Measurements from ENCODE around the gene DEFB113. TPM values are rescaled to one million over a fixed set of nuclear protein-coding genes. Genes with fewer than 3 reads are reported as not detected.

DEFB113 gene
- total RNA-seq, 1 experiment from 2014 or later = not detected

GRCh38 chr6:49939993-49940498 lies 29.4 kb downstream of the DEFB113 start:
- Histone ChIP-seq H3K9ac (ENCODE audit: low read length) (no peak overlapping the region), H3K9me3 (ENCODE audit: control insufficient read depth in 1 of 2, insufficient read depth in 1 of 2, low read depth in 1 of 2, low read length in 2 of 2) (no peaks in the 10 kb centered on the region), H4K20me1 (ENCODE audit: insufficient read depth) (no peaks in the 10 kb centered on the region), H3K4me2 (ENCODE audit: low read length) (no peak overlapping the region), H2AFZ (ENCODE audit: low read depth, low read length, poor library complexity, severe bottlenecking) (no peak overlapping the region), H3K27me3 (ENCODE audit: insufficient read depth, low read length) (no peaks in the 10 kb centered on the region), H3K79me2 (ENCODE audit: insufficient read depth, low read length) (no peaks in the 10 kb centered on the region), H3K36me3 (ENCODE audit: control insufficient read depth in 1 of 2, insufficient read depth in 2 of 2, low read length in 2 of 2) (no peaks in the 10 kb centered on the region), H3K9me2 (ENCODE audit: insufficient read depth) (no peaks in the 10 kb centered on the region), H3K27ac (ENCODE audit: low read depth, low read length) (no peak overlapping the region), H3K4me3 (replicated peaks in 1 of 2; ENCODE audit: low read depth in 1 of 2, low read length in 2 of 2) (no peak overlapping the region), H3K4me1 (ENCODE audit: control insufficient read depth in 1 of 2, insufficient read depth in 2 of 2, low read length in 2 of 2) (no peaks in the 10 kb centered on the region)
- ATAC-seq (no peak), DNase-seq (ENCODE audit: low read depth, low spot score) (no peak)
- CTCF ChIA-PET = no interaction called here
- intact Hi-C loops (cut with micrococcal nuclease) = no loop called here
- BruUV-seq (replicated peaks) = no TSS peak
- TF ChIP-seq YY1 (IDR thresholded peaks at IDR 0.05; ENCODE audit: extremely low read depth, insufficient replicate concordance, low read depth, low read length) (no peak), RAD21 (IDR thresholded peaks at IDR 0.05; ENCODE audit: low read depth) (no peak), MAX (IDR thresholded peaks at IDR 0.05) (no peak), POLR2AphosphoS5 (IDR thresholded peaks at IDR 0.05; ENCODE audit: low read depth, low read length) (no peak), SRF (IDR thresholded peaks at IDR 0.05; ENCODE audit: low read depth) (no peak)
- RAD21 ChIA-PET (ENCODE audit: low non-redundant PET in 1 of 2, low total read pairs in 2 of 2, uncharacterized antibody in 2 of 2, unreplicated experiment in 2 of 2) = no interaction called here
- POLR2A ChIA-PET = no interaction called here

- ATAC-seq = no peak
- POLR2A ChIA-PET = no interaction called here
Measured at GRCh38 chr6:49937811-49938210, 31.6 kb downstream of the DEFB113 start.

More at GRCh38 chr6:49937811-49938210, 31.6 kb downstream of the DEFB113 start:
- Histone ChIP-seq H3K27me3 (ENCODE audit: insufficient read depth, low read length) (no peaks in the 10 kb centered on the region), H3K9me2 (ENCODE audit: insufficient read depth) (no peaks in the 10 kb centered on the region), H4K20me1 (ENCODE audit: insufficient read depth) (no peaks in the 10 kb centered on the region), H3K79me2 (ENCODE audit: insufficient read depth, low read length) (no peaks in the 10 kb centered on the region), H3K4me3 (replicated peaks in 1 of 2; ENCODE audit: low read depth in 1 of 2, low read length in 2 of 2) (no peak overlapping the region), H3K4me2 (ENCODE audit: low read length) (no peak overlapping the region), H2AFZ (ENCODE audit: low read depth, low read length, poor library complexity, severe bottlenecking) (no peak overlapping the region), H3K36me3 (ENCODE audit: control insufficient read depth in 1 of 2, insufficient read depth in 2 of 2, low read length in 2 of 2) (no peaks in the 10 kb centered on the region), H3K4me1 (ENCODE audit: control insufficient read depth in 1 of 2, insufficient read depth in 2 of 2, low read length in 2 of 2) (no peaks in the 10 kb centered on the region), H3K9me3 (ENCODE audit: control insufficient read depth in 1 of 2, insufficient read depth in 1 of 2, low read depth in 1 of 2, low read length in 2 of 2) (no peaks in the 10 kb centered on the region), H3K27ac (ENCODE audit: low read depth, low read length) (no peak overlapping the region), H3K9ac (ENCODE audit: low read length) (no peak overlapping the region)
- RAD21 ChIA-PET (ENCODE audit: low non-redundant PET in 1 of 2, low total read pairs in 2 of 2, uncharacterized antibody in 2 of 2, unreplicated experiment in 2 of 2) = no interaction called here
- CTCF ChIA-PET = no interaction called here
- intact Hi-C loops (cut with micrococcal nuclease) = no loop called here
- no peak for DNase-seq (ENCODE audit: low read depth, low spot score)
- TF ChIP-seq EGR1 (IDR thresholded peaks at IDR 0.05; ENCODE audit: low read depth) = no peak
- no peak for TF ChIP-seq POLR2A (IDR thresholded peaks at IDR 0.05; ENCODE audit: borderline replicate concordance, extremely low read depth, insufficient read depth, insufficient read length)
- no peak for TF ChIP-seq JUND (IDR thresholded peaks at IDR 0.05)
- TF ChIP-seq YY1 (IDR thresholded peaks at IDR 0.05; ENCODE audit: extremely low read depth, insufficient replicate concordance, low read depth, low read length) = no peak
- no TSS peak for BruUV-seq (replicated peaks)
